GM12874 (cell line): ENCODE measurements around the gene PCSK7.

Experiments
- CTCF ChIP-seq: IDR thresholded peaks from 2 replicates; pipeline ENCODE4 v1.5.1; 2011; ENCODE audit warnings: low read depth, mild to moderate bottlenecking, control low read depth, low read length, moderate library complexity; ENCODE audit not compliant: insufficient read depth

The PCSK7 gene

DNA sequence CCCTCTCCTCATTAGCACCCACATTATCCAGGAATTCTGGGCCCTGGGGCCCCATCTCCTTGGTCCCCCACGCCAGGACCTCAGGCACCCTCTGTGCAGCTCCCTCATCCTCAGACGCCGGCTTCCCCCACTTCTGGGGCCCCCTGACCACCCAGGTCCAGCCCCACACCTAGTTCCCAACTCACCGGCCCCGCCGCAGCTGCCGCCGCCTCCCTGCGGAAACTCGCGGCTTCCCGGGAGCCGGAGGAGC lies at the start of gene PCSK7:
TSS of gene PCSK7 (minus strand) at position 232 of the 250 bp plus-strand sequence. CDS start 2,229 bp downstream, outside the sequence.
- no peak for TF ChIP-seq CTCF

DNA sequence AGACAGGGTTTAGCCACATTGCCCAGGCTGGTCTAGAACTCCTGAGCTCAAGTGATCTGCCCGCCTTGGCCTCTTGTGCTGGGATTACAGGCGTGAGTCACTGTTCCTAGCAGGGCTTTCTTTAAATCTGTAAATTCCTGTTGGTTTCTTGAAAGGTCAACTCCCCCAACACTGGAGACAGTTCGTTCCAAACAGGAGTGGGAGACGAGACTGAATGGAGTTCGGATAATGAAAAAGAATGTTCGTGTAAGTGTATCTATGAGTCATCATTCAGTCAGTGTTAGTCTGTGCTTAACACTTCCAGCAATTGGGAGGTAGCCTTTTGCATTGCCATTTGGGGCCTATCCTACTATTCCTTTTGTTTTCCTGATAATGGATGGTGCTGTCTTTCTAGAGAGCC lies 49.3 kb upstream of the PCSK7 start:
- no peak for TF ChIP-seq CTCF

GRCh38 chr11:117279711-117280376 lies 48.0 kb upstream of the PCSK7 start:
- TF ChIP-seq CTCF = no peak

DNA sequence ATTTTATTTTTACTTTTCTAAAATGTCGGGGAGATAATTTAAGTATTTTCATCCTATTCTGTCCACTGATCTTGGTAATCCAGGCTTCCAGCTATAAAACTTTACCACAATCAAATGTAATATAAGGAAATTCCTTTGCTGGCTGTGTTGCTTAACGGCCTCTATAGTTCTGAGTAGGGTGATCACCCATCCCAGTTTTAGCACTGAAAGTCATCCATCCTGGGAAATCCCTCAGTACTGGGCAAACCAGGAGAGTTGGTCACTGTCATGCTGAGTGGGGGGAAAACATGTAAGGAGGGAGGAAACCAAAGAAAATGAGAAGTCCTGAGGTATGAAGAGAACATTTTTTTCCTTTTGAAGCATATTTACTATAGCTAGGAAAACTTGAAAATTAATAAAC lies 46.5 kb upstream of the PCSK7 start:
- TF ChIP-seq CTCF = no peak

GRCh38 chr11:117273550-117274289 lies 41.8 kb upstream of the PCSK7 start:
- TF ChIP-seq CTCF = no peak

DNA sequence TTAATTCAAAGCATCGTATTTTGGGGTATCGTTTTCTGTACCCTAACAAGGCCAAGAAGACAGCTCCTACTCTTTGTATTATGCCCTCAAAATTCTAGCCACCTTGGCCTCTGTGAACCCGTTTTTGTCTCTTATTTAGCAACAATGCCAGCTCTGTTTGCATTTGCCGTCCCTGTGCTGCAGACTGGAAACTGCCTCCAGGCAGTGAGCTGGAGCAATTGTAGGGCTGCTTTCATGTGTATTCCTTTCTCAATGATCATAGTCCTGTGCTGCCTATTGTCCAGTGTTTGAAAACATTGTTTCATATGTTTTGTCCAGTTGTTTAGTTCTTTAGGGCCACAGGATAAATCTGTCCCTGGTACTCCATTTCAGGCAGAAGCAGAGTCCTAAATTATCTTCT lies 39.3 kb upstream of the PCSK7 start:
- TF ChIP-seq CTCF = no peak

GRCh38 chr11:117269856-117270255 lies 38.0 kb upstream of the PCSK7 start:
- no peak for TF ChIP-seq CTCF
